ENCODE results near the gene UPF3A. TPM values are rescaled to one million over a fixed set of nuclear protein-coding genes. Genes with fewer than 3 reads are reported as not detected.
"Not testable (repeated sequence)": the region's sequence is repeated elsewhere in the genome, so short reads cannot be mapped to it uniquely, and the experiment has no call there.

UPF3A gene
- 100 to 1,000 TPM in 1 of 4 donors, 10 to 100 TPM in 3; 86.3 to 120 (median 98.8) TPM for polyA plus RNA-seq (ENCODE audit: insufficient read length in 4 of 4)

GRCh38 chr13:114281351-114282040, at the start of gene UPF3A:
Gene UPF3A (plus strand): TSS chr13:114281601. CDS start chr13:114281640, 39 bp downstream.
- peak; percentile 87 to 94 (median 90) for DNase-seq (ENCODE audit: low read depth in 4 of 4, low spot score in 3 of 4)

- DNase-seq (ENCODE audit: low read depth in 4 of 4, low spot score in 3 of 4): no peak
These were observed 49.5 kb upstream of the UPF3A start for GRCh38 chr13:114231886-114232285.

- DNase-seq (ENCODE audit: low read depth in 4 of 4, low spot score in 3 of 4): no peak
These were observed 47.1 kb upstream of the UPF3A start for GRCh38 chr13:114234266-114234644.

- DNase-seq (ENCODE audit: low read depth in 4 of 4, low spot score in 3 of 4): peak; percentile 75 to 87 (median 81)
These were observed 46.6 kb upstream of the UPF3A start, which contains the start of gene CDC16 for GRCh38 chr13:114234645-114235421. Gene CDC16 (plus strand): TSS chr13:114234897. CDS start chr13:114235085, 188 bp downstream.

GRCh38 chr13:114235697-114236096, 45.7 kb upstream of the UPF3A start:
- no peak for DNase-seq (ENCODE audit: low read depth in 4 of 4, low spot score in 3 of 4)

GRCh38 chr13:114236227-114236626, 45.2 kb upstream of the UPF3A start:
- DNase-seq (ENCODE audit: low read depth in 4 of 4, low spot score in 3 of 4): no peak

- DNase-seq (ENCODE audit: low read depth in 4 of 4, low spot score in 3 of 4): no peak
These were observed 43.8 kb upstream of the UPF3A start for GRCh38 chr13:114237415-114238112.

- no peak for DNase-seq (ENCODE audit: low read depth in 4 of 4, low spot score in 3 of 4)
These were observed 39.5 kb upstream of the UPF3A start for GRCh38 chr13:114241918-114242317.

- DNase-seq (ENCODE audit: low read depth in 4 of 4, low spot score in 3 of 4): no peak
These were observed 37.4 kb upstream of the UPF3A start for GRCh38 chr13:114243971-114244370.

- no peak for DNase-seq (ENCODE audit: low read depth in 4 of 4, low spot score in 3 of 4)
These were observed 36.8 kb upstream of the UPF3A start for GRCh38 chr13:114244637-114245036.

- no peak for DNase-seq (ENCODE audit: low read depth in 4 of 4, low spot score in 3 of 4)
These were observed 33.4 kb upstream of the UPF3A start for GRCh38 chr13:114248011-114248410.

GRCh38 chr13:114249077-114249476, 32.3 kb upstream of the UPF3A start:
- no peak for DNase-seq (ENCODE audit: low read depth in 4 of 4, low spot score in 3 of 4)

- not testable (repeated sequence) for DNase-seq (ENCODE audit: low read depth in 4 of 4, low spot score in 3 of 4)
These were observed 29.6 kb upstream of the UPF3A start for GRCh38 chr13:114251639-114252440.

- no peak for DNase-seq (ENCODE audit: low read depth in 4 of 4, low spot score in 3 of 4)
These were observed 24.9 kb upstream of the UPF3A start for GRCh38 chr13:114256547-114256946.

- DNase-seq (ENCODE audit: low read depth in 4 of 4, low spot score in 3 of 4): no peak
These were observed 24.4 kb upstream of the UPF3A start for GRCh38 chr13:114257014-114257413.

- DNase-seq (ENCODE audit: low read depth in 4 of 4, low spot score in 3 of 4): no peak
These were observed 22.8 kb upstream of the UPF3A start for GRCh38 chr13:114258589-114258988.

GRCh38 chr13:114259374-114259773, 22.0 kb upstream of the UPF3A start:
- no peak for DNase-seq (ENCODE audit: low read depth in 4 of 4, low spot score in 3 of 4)

GRCh38 chr13:114259974-114260373, 21.4 kb upstream of the UPF3A start:
- no peak for DNase-seq (ENCODE audit: low read depth in 4 of 4, low spot score in 3 of 4)

- no peak for DNase-seq (ENCODE audit: low read depth in 4 of 4, low spot score in 3 of 4)
These were observed 20.6 kb upstream of the UPF3A start for GRCh38 chr13:114260814-114261213.

GRCh38 chr13:114261328-114261965, 20.0 kb upstream of the UPF3A start:
- no peak for DNase-seq (ENCODE audit: low read depth in 4 of 4, low spot score in 3 of 4)
